ENCODE data around the gene FOXC2.
A peak's percentile ranks its signal among the peaks of the same experiment; 100 is the strongest.

FOXC2 gene

DNA sequence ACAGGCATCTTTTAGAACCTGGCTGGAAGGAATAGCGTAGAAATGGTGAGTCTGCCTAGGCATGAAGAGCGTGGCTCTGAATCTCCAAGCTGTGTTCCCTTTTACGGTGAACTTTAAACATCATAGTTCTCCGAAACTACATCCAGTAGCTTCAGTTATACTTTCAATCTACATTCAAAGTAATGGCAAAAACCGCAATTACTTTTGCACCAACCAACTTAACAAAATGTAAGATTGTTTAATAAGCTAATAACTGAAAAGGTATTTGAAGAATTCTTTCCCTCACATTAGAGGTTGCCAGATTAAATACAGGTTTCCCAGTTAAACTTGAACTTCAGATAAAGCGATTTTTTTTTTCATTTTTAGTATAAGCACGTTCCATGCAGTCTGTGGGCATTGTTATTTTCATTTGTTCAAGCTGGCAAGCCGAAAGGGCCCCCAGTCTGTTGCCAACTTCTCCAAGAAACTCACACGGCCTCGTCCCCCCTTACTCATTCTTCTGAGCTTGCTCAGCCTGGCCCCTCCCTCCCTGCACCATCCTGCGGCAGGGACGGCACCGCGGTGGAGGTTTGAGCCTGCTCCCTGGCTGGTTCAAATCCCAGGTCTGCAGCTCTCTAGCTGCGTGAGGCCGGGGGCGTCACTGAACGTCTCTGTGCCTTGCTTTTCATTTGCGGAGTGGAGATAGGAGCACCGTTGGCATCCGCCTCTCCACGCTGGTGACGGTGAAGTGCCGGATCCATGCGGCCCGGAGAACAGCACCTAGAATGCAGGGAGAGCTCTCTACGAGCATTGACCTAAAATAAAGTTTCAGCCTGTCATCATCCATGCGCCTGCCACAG, 8.1 kb upstream of the FOXC2 start:
- no peak for DNase-seq

DNA sequence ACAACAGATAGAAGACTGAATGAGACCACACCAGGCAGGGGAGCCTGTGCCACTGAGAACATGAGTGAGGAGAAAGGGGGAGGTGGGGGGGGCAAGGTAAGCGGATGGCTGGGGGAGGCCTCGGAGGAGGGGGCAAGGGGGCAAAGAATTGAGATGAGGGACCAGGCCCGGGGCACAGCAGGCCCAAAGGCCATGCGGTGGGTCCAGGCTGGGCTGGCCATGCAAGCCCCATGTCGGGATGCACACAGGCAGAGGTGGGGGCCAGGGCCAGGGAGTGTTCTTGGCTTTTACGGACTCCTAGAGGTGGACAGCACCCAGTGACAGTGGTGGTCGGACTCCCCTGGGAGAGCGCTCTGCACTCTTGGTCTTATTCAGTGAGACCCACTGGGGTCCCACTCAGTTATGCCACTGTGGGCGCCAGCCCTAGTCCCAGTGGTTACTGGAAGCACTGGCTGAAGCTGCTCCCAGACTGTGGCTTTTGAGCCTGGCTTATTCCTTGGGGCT, 6.8 kb upstream of the FOXC2 start:
- no peak for DNase-seq

DNA sequence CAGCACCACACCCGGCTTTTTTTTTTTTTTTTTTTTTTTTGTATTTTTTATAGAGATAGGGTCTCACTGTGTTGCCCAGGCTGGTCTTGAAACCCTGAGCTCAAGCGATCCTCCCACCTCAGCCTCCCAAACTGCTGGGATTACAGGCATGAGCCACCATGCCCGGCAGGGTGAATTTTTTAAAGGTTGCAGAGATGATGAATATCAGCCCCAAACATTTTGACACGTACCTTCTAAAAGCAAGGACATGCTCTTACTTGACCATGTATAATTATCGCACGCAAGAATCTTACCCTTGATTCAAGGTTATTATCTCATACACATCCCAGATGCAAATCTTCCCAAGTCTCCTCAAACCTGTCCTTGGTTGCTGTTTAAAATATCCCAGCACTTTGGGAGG, 4.3 kb upstream of the FOXC2 start:
- no peak for DNase-seq

DNA sequence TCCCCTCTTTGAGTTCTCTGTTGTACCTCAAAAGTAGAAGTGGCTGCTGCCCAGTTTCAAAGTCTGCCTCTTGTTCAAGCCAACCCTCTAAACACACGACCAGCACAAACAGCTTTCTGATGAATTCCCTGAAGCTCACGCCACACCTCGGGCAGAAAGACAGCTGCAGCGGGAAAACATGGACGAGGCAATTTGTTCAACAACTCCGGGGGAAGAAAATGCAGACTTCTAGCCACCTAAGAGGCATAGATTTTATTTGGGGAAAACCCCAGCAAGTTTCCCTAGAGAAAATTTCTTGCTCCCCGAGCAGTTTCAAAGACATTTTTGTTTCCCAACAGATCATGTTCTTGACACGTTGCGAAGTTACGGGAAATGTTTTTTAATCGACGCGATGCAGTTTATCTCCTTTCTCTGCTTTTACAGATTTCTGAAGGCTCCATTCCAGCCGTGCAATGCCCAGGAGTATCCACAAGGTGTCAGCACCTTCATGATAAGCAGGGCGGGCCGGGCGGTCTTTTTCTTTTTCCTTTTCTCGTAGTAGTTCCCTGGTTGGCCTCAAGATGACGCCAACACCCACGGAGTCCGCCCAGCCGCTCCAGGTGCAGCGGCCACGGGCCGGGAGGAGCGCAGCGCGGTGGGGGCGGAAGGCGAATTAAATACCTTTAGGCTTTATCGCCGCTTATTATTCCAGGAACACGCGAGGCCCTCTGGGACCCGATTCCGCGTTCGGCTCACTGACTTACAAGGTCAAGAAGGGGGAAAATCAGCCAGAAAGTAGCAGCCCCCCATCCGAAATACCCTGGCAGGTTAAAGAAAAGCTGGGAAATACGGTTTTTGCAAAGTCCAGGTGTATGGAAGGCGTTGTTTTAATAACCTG, 2.9 kb upstream of the FOXC2 start:
- peak; percentile 84 for DNase-seq

DNA sequence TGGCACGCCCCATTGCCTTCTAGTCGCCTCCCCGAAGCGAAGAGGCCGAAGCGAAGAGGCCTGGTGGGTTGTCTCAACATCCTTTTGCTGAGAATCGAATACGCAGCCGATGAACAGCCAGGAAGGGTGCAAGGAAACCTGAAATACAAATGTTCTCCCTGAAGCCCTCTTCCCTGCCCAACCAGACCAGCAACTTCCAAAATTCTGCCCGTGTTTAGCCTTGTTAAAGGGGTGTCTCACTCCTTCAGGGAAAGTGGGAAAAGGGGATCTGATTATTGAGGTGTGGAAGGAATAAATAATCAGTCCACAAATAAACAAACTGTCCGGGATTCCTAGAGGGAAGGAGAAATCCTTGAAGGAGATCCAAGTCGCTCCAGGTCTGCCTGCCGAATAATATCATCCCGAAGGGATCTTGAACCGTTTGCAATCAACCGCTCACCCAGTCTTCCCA, 1.4 kb upstream of the FOXC2 start:
- no peak for DNase-seq

DNA sequence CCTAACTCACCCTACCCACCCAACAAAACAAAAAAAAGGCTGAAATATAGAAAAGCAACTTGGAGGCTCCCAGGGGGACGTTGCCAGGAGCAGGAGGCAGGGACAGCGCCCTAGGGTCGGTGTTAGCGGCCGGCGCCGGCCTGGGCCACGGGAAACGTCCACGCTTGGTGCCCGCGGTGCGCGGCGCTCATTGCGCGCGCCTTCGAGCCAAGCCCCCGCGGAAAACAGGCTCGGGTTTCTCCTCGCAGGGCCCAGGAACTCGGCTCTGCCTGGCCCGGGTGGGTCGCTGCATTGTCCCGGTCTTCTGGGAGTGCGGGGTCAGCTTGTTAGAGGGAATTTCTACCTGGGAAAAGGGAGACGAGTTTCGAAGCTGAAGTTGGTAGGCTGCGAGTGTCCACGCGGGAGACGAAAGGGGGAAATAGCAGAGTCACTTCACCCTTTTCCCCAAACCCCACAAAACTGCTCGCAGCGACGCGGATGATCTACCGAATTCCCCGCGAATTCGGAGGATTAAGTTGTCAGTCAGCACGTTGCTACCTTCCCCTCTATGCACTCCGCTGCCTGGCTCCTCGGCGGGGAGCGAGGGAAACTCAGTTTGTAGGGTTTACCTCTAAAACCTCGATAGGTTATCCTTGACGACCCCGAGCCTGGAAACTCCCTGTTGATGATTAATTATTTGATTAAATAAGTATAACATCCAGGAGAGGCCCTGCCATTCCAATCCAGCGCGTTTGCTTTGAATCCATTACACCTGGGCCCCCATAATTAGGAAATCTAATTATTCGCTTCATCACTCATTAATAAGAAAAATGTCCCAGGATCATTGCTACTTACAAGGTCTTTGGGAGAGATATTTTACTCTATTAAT, 751 bp upstream of the FOXC2 start:
- DNase-seq = no peak

DNA sequence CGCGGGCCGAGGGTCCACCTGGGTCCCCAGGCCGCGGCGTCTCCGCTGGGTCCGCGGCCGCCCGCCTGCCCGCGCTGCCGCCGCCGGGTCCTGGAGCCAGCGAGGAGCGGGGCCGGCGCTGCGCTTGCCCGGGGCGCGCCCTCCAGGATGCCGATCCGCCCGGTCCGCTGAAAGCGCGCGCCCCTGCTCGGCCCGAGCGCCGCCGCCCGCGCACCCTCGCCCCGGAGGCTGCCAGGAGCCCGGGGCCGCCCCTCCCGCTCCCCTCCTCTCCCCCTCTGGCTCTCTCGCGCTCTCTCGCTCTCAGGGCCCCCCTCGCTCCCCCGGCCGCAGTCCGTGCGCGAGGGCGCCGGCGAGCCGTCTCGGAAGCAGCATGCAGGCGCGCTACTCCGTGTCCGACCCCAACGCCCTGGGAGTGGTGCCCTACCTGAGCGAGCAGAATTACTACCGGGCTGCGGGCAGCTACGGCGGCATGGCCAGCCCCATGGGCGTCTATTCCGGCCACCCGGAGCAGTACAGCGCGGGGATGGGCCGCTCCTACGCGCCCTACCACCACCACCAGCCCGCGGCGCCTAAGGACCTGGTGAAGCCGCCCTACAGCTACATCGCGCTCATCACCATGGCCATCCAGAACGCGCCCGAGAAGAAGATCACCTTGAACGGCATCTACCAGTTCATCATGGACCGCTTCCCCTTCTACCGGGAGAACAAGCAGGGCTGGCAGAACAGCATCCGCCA, 504 bp downstream of the FOXC2 start:
- no peak for DNase-seq

DNA sequence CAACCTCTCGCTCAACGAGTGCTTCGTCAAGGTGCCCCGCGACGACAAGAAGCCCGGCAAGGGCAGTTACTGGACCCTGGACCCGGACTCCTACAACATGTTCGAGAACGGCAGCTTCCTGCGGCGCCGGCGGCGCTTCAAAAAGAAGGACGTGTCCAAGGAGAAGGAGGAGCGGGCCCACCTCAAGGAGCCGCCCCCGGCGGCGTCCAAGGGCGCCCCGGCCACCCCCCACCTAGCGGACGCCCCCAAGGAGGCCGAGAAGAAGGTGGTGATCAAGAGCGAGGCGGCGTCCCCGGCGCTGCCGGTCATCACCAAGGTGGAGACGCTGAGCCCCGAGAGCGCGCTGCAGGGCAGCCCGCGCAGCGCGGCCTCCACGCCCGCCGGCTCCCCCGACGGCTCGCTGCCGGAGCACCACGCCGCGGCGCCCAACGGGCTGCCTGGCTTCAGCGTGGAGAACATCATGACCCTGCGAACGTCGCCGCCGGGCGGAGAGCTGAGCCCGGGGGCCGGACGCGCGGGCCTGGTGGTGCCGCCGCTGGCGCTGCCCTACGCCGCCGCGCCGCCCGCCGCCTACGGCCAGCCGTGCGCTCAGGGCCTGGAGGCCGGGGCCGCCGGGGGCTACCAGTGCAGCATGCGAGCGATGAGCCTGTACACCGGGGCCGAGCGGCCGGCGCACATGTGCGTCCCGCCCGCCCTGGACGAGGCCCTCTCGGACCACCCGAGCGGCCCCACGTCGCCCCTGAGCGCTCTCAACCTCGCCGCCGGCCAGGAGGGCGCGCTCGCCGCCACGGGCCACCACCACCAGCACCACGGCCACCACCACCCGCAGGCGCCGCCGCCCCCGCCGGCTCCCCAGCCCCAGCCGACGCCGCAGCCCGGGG, 1.3 kb downstream of the FOXC2 start:
- DNase-seq = no peak

DNA sequence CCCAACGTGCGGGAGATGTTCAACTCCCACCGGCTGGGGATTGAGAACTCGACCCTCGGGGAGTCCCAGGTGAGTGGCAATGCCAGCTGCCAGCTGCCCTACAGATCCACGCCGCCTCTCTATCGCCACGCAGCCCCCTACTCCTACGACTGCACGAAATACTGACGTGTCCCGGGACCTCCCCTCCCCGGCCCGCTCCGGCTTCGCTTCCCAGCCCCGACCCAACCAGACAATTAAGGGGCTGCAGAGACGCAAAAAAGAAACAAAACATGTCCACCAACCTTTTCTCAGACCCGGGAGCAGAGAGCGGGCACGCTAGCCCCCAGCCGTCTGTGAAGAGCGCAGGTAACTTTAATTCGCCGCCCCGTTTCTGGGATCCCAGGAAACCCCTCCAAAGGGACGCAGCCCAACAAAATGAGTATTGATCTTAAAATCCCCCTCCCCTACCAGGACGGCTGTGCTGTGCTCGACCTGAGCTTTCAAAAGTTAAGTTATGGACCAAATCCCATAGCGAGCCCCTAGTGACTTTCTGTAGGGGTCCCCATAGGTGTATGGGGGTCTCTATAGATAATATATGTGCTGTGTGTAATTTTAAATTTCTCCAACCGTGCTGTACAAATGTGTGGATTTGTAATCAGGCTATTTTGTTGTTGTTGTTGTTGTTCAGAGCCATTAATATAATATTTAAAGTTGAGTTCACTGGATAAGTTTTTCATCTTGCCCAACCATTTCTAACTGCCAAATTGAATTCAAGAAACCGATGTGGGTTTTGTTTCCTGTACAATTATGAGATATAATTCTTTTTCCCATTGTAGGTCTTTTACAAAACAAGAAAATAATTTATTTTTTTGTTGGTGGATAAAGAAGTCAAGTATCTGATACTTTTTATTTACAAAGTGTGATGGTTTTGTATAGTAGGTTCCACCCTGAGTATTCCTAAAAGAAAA, 2.3 kb downstream of the FOXC2 start:
- no peak for DNase-seq

DNA sequence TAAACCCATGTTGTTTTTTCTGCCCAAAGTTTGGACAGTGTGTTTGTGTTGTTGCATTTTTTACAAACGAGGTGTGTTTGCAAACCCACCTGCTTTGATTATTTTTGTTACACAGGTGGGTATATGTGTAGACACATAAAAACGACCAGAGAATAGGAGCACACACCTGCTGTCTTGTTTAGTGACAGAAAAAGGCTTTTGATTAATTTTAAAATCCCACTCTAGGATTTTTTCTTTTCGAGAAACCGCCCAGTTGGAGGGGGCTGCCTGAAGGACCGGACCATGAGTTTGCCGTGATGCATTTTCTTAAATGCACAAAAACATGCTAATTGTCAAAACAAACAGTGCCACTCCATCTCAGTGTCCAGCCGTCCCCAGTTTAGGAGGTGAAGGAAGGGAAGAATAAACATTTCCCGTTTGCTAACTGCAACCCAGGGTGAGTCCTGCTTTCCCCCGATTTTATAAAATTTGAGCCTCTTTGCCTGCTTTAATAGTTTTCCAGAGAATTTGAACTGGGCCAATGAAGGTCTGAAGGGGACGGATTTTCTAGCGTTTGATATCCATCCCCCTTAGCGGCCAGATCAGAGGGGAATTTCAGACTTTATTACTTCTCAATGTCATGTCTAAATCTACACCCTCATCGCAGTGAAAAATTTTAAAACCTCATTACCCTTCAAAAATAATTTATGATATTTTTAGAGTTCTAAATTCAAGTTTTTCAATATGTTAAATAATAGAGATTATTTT, 3.2 kb downstream of the FOXC2 start:
- no peak for DNase-seq

DNA sequence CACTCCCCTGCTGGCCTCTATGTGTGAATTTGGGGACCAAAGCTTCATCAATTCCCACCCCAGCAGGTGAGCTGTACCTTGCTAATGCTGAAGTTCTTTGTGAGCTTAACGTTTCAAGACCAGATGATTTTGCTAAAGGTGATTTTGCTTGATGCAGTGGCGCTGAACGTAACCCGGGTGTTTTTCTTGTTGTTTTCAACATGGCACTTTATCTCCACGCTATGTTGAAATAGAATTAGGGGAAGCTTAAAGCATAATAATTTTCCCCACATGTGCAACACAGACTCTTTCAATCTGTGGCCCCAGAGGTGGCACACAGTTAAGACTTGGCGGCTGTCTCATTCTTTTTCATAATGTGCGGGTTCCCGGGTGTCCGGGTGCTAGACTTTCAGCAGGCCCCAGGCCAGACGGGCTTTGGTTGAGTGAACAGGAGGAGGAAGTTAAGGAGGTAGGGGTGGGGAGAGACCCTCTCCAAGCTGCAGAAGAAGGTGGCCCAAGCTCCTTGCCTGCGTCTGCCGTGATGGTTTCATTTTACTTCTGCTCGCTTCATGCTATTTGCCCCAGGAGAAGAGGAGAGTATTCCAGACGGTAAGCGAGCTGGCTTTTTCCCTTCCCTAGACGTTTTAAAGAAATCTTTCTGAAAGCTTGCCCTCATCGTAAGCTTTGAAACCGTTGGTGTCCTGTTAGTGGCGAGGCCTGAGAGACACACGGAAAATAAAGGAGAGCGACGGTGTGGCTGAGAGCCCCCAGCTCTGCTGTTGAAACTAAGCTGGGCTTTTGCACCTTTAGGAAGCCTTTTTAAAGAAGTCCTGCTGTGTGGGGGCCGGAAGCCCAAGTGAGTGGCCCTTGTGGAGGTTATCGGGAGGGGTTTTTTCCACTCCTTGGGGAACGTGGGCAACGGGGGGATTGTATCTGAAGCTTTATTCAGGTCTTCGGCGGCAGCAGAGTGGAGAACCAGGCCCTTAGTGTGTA, 4.2 kb downstream of the FOXC2 start:
- no peak for DNase-seq

DNA sequence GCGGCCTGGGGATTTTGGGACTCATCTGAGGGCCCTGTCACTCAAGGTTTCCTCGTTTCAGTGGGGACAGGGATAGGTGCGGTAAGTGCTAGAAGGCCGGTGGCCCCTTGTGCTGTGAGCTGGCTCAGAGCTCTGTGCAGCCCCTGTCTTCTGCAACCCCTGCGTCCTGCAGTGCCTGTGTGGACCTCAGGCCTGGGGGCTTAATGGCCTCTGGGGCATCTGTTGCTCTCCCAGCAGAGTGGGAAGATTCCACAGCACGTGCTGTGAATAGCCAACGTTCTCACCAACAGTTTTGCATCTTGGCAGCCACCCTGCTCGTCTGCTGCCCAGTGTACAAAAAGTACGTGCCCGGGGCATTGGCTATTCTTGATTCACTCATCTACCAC, 4.9 kb downstream of the FOXC2 start:
- DNase-seq = no peak

DNA sequence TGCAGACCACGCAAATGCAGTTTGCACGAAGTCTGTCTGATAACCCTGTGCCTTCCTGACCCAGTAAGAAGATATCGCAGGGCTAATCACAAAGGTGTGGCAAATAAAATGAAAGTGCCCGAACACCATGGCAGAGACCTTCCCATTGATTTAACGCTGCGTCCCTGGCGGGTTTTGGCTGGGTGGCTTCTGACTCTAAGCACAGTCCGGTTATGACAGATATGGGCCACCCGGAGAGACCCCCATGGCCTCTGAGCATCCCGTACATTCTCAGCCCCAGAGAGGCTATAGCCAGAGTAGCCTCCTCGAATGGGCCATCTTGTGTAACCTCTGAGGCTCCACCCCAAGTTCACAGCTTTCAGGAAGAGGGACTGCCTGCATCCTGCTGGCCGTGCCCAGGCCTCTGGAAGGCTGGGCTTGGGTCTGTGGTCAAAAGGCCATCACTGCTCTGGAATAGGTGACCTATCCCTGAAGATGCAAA, 5.5 kb downstream of the FOXC2 start:
- DNase-seq = no peak

DNA sequence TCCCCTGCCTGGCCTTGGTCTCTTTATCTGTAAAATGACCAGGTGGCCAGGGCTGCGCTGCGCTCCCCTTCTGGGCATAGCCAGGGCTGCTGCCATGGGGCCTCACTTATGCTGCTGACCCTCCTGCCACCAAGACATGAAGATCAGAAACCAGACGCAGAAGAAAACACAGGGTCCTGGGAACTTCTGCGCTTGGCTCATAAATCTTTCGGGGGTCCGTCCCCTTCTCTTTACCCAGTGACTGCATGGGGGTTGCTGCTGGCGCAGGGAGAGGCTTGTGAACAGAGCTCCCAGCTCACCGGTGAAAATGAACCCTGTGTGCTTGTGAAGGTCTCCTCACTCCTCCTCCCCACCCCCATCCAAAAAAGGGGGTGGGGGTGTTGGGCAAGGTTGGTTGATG, 6.0 kb downstream of the FOXC2 start:
- DNase-seq = no peak

DNA sequence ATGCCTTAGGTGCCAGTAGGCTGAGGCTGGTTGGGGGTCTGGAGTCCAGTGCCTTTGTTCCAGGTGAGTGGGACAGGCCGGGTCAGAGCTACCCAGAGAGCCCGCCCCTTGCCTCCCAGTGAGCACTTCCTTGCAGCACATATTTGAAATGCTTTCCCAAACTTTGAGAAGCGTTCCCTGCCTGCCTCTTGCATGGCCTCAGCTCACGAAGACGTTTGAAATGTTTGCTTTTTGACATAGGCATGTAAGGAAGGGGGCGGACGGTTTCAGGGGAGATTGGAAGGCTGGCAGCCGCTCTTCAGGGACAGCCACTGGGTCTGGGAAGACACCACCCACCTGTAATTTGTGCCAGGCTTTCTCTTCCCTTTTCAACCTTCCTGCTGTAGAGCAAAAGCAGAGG, 6.6 kb downstream of the FOXC2 start:
- no peak for DNase-seq

DNA sequence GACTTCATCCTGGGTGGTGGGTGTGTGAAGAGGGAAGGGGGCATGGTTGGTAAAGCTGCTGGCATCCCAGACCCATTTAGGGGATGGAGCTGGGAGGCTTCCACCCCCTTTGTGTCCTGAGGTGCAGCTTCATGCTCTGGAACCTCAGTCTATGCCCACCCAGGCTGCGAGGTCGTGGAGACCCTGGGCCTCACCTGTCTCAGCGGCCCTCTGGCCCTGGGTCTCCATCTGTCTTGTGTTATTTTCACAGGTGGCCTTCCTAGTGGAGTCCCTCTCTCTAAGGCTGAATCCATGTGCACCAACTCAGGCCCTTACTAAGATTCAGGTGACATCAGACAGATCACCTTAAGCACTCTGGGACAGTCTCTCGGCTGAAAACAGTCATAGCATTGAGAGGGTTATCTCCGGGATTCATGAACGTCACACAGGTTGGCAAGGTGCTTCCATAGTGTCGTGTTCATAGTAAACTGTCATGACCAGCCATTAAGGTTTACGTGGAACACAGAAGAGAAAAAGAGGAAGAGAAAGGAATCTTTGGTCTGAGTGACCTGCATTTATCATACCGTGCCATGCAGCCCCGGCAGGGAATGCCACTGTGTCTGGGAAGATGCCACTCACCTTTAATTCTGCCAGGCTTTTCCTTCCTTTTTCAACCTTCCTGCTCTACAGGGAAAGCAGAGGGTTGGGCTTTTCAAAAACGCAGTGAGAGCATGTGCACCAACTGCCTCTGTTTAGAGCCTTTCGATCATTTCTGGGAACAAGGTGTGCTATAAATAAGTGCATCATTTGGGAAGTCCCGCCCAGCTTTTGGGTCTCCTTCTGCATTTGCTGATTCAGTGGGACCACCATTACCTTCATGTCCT, 7.2 kb downstream of the FOXC2 start:
- DNase-seq = no peak

DNA sequence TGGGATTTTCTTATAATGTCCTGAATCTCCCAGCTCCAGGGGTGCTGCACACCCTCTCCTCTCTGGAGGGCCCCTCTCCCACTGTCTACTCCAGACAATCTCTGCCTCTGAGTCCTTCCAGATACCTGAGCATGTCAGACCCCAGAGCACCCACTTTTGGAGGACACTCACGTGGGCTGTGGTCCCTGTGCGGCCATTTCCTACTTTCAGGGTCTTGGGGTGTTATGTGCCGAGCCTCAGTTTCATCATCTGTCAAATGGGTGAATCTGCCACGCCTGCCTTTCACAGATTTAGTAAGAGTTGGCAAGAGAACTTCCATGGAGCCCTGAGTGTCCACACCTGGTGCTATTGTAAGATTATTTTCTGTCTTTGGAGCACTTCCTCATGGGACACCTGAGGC, 8.0 kb downstream of the FOXC2 start:
- DNase-seq = no peak
